Mesenchymal stem cell (in vitro differentiated cells and primary cell): ENCODE measurements around the gene DHX57.

Experiments used
- DNase-seq: peaks from one replicate; pipeline ENCODE4 v3.0.0-alpha.2; 2013
- H2AFZ ChIP-seq: one replicate; pipeline ENCODE4 v1.6.1; 2013; ENCODE audit warnings: low read depth, mild to moderate bottlenecking, control low read depth, inconsistent platforms, low read length, moderate library complexity
- H2AK5ac ChIP-seq: 2 replicates; pipeline ENCODE4 v1.6.1; 2013; ENCODE audit warnings: low read length, moderate library complexity, mild to moderate bottlenecking, inconsistent platforms; ENCODE audit not compliant: severe bottlenecking
- H2BK120ac ChIP-seq: one replicate; pipeline ENCODE4 v1.6.1; 2013; ENCODE audit warnings: low read depth, mild to moderate bottlenecking, inconsistent platforms, low read length, moderate library complexity
- H2BK12ac ChIP-seq, 2 experiments: one replicate each; pipeline ENCODE4 v1.6.1; 2013; ENCODE audit warnings: inconsistent platforms in 2 of 2, low read length in 2 of 2, mild to moderate bottlenecking in 2 of 2, moderate library complexity in 2 of 2, control low read depth in 1 of 2
- H2BK15ac ChIP-seq: one replicate; pipeline ENCODE4 v1.6.1; 2013; ENCODE audit warnings: mild to moderate bottlenecking, low read depth, inconsistent platforms; ENCODE audit not compliant: poor library complexity, severe bottlenecking
- H2BK5ac ChIP-seq: 2 replicates; pipeline ENCODE4 v1.6.1; 2013; ENCODE audit warnings: low read depth, mild to moderate bottlenecking, low read length, control low read depth, inconsistent platforms; ENCODE audit not compliant: poor library complexity, severe bottlenecking
- H3K14ac ChIP-seq, 2 experiments: one replicate each; pipeline ENCODE4 v1.6.1; 2013; ENCODE audit warnings: inconsistent platforms in 2 of 2, low read length in 2 of 2, control low read depth in 1 of 2, mild to moderate bottlenecking in 1 of 2, moderate library complexity in 1 of 2
- H3K18ac ChIP-seq, 2 experiments: one replicate each; pipeline ENCODE4 v1.6.1; 2013; ENCODE audit warnings: inconsistent platforms in 2 of 2, low read length in 2 of 2, control low read depth in 1 of 2, low read depth in 1 of 2, mild to moderate bottlenecking in 1 of 2
- H3K23ac ChIP-seq, 2 experiments: one replicate each; pipeline ENCODE4 v1.6.1; 2013; ENCODE audit warnings: inconsistent platforms in 2 of 2, low read length in 2 of 2, mild to moderate bottlenecking in 2 of 2, moderate library complexity in 2 of 2, control low read depth in 1 of 2
- H3K27ac ChIP-seq: 2 replicates; pipeline ENCODE4 v1.5.1; 2013; ENCODE audit warnings: mild to moderate bottlenecking, moderate library complexity, low read length, control low read depth, inconsistent platforms; ENCODE audit not compliant: poor library complexity, severe bottlenecking
- H3K27me3 ChIP-seq, 2 experiments: 2 replicates each; pipeline versions ENCODE4 v1.6.1 to v1.7.0; 2013; ENCODE audit warnings: low read length in 2 of 2, mild to moderate bottlenecking in 2 of 2, moderate library complexity in 2 of 2, control low read depth in 1 of 2, inconsistent platforms in 1 of 2; ENCODE audit not compliant: control insufficient read depth in 1 of 2, insufficient read depth in 1 of 2
- H3K36me3 ChIP-seq, 2 experiments: 2 replicates each; pipeline versions ENCODE4 v1.6.1 to v1.7.0; 2013; ENCODE audit warnings: low read length in 2 of 2, control low read depth in 1 of 2, inconsistent platforms in 1 of 2, low read depth in 1 of 2, mild to moderate bottlenecking in 1 of 2; ENCODE audit not compliant: insufficient read depth in 2 of 2, control insufficient read depth in 1 of 2
- H3K4ac ChIP-seq, 2 experiments: one replicate each; pipeline ENCODE4 v1.6.1; 2013; ENCODE audit warnings: inconsistent platforms in 2 of 2, low read length in 2 of 2, mild to moderate bottlenecking in 2 of 2, moderate library complexity in 2 of 2, control low read depth in 1 of 2, low read depth in 1 of 2
- H3K4me1 ChIP-seq: 2 replicates; pipeline ENCODE4 v1.6.1; 2013; ENCODE audit warnings: low read depth, low read length, control low read depth; ENCODE audit not compliant: control insufficient read depth, insufficient read depth
- H3K4me2 ChIP-seq: 2 replicates; pipeline ENCODE4 v1.6.1; 2013; ENCODE audit warnings: low read length, mild to moderate bottlenecking, inconsistent platforms; ENCODE audit not compliant: poor library complexity, severe bottlenecking
- H3K4me3 ChIP-seq, 2 experiments: 2 replicates each; pipeline versions ENCODE4 v1.5.1 to v1.7.0; 2013; ENCODE audit warnings: low read length in 2 of 2, mild to moderate bottlenecking in 2 of 2, control low read depth in 1 of 2, low read depth in 1 of 2; ENCODE audit not compliant: insufficient read depth in 1 of 2
- H3K79me1 ChIP-seq: replicated peaks from 2 replicates; pipeline ENCODE4 v1.6.1; 2013; ENCODE audit warnings: mild to moderate bottlenecking, control low read depth, low read length, inconsistent platforms; ENCODE audit not compliant: poor library complexity, severe bottlenecking
- H3K9ac ChIP-seq: 2 replicates; pipeline ENCODE4 v1.7.0; 2013; ENCODE audit warnings: mild to moderate bottlenecking, low read length, moderate library complexity
- H3K9me3 ChIP-seq: 2 replicates; pipeline ENCODE4 v1.7.0; 2013; ENCODE audit warnings: mild to moderate bottlenecking, low read length; ENCODE audit not compliant: control insufficient read depth
- H4K8ac ChIP-seq: one replicate; pipeline ENCODE4 v1.6.1; 2013; ENCODE audit warnings: inconsistent platforms, mild to moderate bottlenecking, low read length, moderate library complexity
- H4K91ac ChIP-seq: one replicate; pipeline ENCODE4 v1.6.1; 2013; ENCODE audit warnings: mild to moderate bottlenecking, low read length, inconsistent platforms
- WGBS: methylation state at CpG from one replicate; pipeline ENCODE4 v1.1.7; 2013; ENCODE audit warnings: mixed read lengths; 5-methylcytosine and 5-hydroxymethylcytosine counted together

DHX57 gene

GRCh38 chr2:38856165-38856564, 19.6 kb downstream of the DHX57 start:
- no peak overlapping the region for H4K91ac ChIP-seq
- WGBS = 100% methylated on average over 1 of the region's 1 CpG

GRCh38 chr2:38850045-38850444, 25.7 kb downstream of the DHX57 start:
- Histone ChIP-seq H3K27me3 (no peaks in the 10 kb centered on the region), H3K4me1 (no peaks in the 10 kb centered on the region), H2BK5ac (no peak overlapping the region), H3K18ac (no peak overlapping the region), H2AK5ac (no peak overlapping the region), H3K14ac (no peak overlapping the region), H4K8ac (no peak overlapping the region), H3K27ac (no peak overlapping the region), H3K9ac (no peak overlapping the region), H2BK15ac (no peak overlapping the region), H3K4ac (no peak overlapping the region), H3K4me3 (no peak overlapping the region), H3K4me2 (no peak overlapping the region), H2BK120ac (no peak overlapping the region), H2AFZ (no peak overlapping the region), H3K9me3 (no peaks in the 10 kb centered on the region), H4K91ac (no peak overlapping the region), H3K23ac (no peak overlapping the region), H3K79me1 (no peaks in the 10 kb centered on the region), H3K36me3 (peaks cover 19 to 60% of the 10 kb centered on the region in 2 experiments), H2BK12ac (no peak overlapping the region)
- no peak for DNase-seq
- WGBS = 97% methylated on average over 3 of the region's 3 CpGs

More at GRCh38 chr2:38856165-38856564, 19.6 kb downstream of the DHX57 start:
- Histone ChIP-seq H3K27me3 (no peaks in the 10 kb centered on the region), H4K8ac (no peak overlapping the region), H3K23ac (no peak overlapping the region), H3K4me3 (no peak overlapping the region), H3K14ac (no peak overlapping the region), H3K4ac (no peak overlapping the region), H2BK12ac (no peak overlapping the region), H3K18ac (no peak overlapping the region), H2AK5ac (no peak overlapping the region), H3K79me1 (peaks cover 5% of the 10 kb centered on the region), H2AFZ (no peak overlapping the region), H3K4me2 (no peak overlapping the region), H2BK15ac (no peak overlapping the region), H3K27ac (no peak overlapping the region), H3K4me1 (no peaks in the 10 kb centered on the region), H2BK120ac (no peak overlapping the region), H3K9ac (no peak overlapping the region), H2BK5ac (no peak overlapping the region), H3K36me3 (peaks cover 24 to 81% of the 10 kb centered on the region in 2 experiments), H3K9me3 (no peaks in the 10 kb centered on the region)
- DNase-seq = peak; percentile 19

DNA sequence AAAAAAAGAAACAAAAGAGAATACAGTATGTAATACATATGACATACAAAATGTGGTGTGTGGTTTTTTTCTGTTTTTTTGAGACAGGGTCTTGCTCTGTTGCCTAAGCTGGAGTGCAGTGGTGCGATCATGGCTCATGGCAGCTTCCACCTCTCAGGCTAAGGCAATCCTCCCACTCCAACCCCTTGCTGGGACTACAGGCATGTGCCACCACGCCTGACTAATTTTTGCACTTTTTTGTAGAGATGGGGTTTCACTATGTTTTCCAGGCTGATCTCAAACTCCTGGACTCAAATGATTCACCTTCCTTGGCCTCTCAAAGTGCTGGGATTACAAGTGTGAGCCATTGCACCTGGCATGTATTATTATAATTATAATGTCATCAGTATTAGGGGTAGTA, 38.9 kb downstream of the DHX57 start:
- Histone ChIP-seq H3K79me1 (no peaks in the 10 kb centered on the region), H4K91ac (no peak overlapping the region), H2BK5ac (no peak overlapping the region), H3K9me3 (no peaks in the 10 kb centered on the region), H3K4me2 (no peak overlapping the region), H3K36me3 (peaks cover 5 to 52% of the 10 kb centered on the region in 2 experiments), H3K4me3 (no peak overlapping the region), H3K14ac (no peak overlapping the region), H3K23ac (no peak overlapping the region), H3K27ac (no peak overlapping the region), H2BK120ac (no peak overlapping the region), H3K4ac (no peak overlapping the region), H2BK12ac (no peak overlapping the region), H3K4me1 (no peaks in the 10 kb centered on the region), H3K27me3 (no peaks in the 10 kb centered on the region), H2BK15ac (no peak overlapping the region), H3K9ac (no peak overlapping the region), H4K8ac (no peak overlapping the region), H3K18ac (no peak overlapping the region), H2AFZ (no peak overlapping the region), H2AK5ac (no peak overlapping the region)
- 92% methylated on average over 2 of the region's 2 CpGs for WGBS
- DNase-seq = no peak

DNA sequence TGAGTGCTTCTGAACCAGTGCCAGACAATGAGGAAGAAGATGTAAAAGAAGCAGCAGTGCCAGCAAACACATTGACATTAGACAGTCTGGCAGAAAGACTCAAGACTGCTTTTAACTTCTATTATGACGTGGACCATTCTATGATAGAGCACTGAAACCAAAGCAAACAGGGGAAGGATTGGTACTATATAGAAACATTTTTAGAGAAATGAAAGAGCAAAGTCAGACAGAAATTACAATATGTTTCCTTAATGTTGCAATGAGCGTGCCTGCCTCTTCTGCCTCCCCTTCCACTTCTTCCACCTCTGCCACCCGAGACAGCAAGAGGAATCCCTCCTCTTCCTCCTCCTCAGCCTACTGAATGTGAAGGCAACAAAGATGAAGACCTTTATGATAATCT, 39.7 kb downstream of the DHX57 start:
- no peak for DNase-seq
- Histone ChIP-seq H3K9me3 (no peaks in the 10 kb centered on the region), H3K14ac (no peak overlapping the region), H2BK120ac (no peak overlapping the region), H3K4ac (no peak overlapping the region), H2AFZ (no peak overlapping the region), H3K18ac (no peak overlapping the region), H2BK5ac (no peak overlapping the region), H2AK5ac (no peak overlapping the region), H2BK15ac (no peak overlapping the region), H3K27me3 (no peaks in the 10 kb centered on the region), H3K4me2 (no peak overlapping the region), H3K79me1 (no peaks in the 10 kb centered on the region), H4K91ac (no peak overlapping the region), H4K8ac (no peak overlapping the region), H3K9ac (no peak overlapping the region), H3K4me3 (no peak overlapping the region), H3K27ac (no peak overlapping the region), H3K4me1 (no peaks in the 10 kb centered on the region), H3K36me3 (peaks cover 5 to 44% of the 10 kb centered on the region in 2 experiments), H3K23ac (no peak overlapping the region), H2BK12ac (no peak overlapping the region)
- 93% methylated on average over 3 of the region's 3 CpGs for WGBS
